SK-N-DZ (cell line): ENCODE results near the gene DIS3L2.

Experiments used
- DNase-seq: peaks from one replicate; pipeline ENCODE4 v3.0.0-alpha.2; 2015; ENCODE audit warnings: low spot score

DIS3L2 gene

DNA sequence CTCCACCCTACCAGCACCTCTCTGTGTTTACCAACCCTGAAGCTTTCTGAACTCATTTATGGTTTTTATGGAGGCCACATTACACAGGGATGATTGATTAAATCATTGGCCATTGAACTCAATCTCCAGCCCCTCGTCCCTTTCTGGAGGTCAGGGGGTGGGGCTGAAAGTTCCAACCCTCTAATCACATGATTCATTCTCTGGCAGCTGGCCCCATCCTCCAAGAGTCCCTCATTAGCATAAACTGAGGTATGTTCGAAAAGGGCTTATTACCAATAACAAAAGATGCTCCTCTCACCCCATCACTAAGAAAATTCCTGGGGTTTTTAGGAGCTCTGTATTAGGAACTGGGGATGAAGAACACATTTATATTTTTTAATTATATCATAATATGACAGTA, 92.3 kb downstream of the DIS3L2 start:
- no peak for DNase-seq

DNA sequence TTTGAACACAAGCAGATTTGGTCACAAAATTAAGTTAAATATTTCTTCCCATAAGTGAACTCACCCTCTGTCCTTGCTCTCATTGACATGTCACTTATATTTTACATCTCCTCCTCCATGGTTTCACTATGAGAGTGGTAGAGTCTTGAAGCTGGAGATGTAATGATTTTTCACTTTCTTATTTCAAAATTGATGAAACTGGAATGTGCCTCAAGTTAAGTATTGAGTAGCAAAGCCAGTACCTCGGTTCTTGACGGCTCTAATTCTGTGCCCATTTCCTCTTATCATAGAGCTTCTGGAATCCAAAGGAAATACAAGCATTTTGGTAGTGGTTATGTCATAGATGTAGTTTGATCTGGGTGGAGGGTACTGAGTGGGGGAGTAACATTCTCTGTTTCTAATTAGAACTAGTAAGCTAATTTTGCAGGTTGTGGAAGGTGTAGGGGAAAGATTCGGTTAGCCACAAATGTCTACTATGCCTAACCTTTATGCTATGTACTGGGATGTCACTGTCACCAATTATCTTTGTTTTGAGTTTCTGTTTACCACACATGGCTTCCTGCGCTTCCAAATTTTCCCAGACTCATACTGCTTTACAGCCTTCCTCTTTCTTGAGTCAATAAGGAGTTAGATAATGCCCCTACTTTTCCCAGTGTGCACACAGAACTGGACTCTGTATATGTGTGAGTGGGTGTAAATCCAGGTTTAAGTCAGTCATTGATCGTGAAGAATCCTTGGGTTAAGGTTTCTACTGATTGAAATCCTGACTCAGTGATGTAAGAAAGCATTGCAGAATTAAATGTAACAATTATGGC, 96.8 kb downstream of the DIS3L2 start:
- DNase-seq, result no peak

DNA sequence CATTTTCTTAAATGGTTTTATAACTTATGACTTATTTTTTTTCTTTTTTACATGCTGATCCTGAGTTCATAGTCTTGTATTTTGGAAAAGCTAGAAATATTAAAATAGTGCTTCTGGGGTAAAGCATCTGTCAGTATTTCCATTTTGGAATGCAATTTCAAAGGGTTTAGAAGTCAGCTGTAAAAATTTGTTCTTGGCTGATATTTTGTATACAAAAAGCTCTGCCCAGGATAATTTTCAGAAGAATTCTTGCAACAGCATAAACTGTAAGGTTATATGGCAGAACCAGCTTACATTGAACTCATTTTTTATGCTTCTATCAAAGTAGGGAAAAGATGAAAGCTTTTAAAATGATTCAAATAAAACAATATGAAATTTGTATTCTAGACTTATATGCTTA, 97.4 kb downstream of the DIS3L2 start:
- DNase-seq, result no peak

- no peak for DNase-seq
These were observed 99.8 kb downstream of the DIS3L2 start for GRCh38 chr2:232061265-232061664.

GRCh38 chr2:232073026-232073425, 111.5 kb downstream of the DIS3L2 start:
- no peak for DNase-seq

GRCh38 chr2:232073699-232074098, 112.2 kb downstream of the DIS3L2 start:
- DNase-seq, result no peak

DNA sequence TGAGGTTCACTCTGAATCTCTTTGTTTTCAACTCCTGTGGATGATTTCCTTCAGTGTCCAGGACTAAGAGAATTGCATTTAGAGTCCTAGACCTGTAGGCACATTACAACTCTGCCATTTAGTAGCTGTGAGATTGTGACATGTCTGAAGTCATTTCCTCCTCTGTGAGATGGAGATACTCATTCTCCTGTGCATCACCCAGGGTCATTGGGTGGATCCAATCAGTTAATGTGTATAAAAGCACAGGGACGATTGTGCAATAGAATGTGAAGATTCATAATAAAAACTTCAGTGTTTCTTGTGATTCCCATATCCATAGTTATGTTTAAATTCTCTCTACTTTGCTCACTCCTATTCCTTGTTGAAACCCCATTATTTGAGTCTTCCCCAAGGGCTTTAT, 113.6 kb downstream of the DIS3L2 start:
- DNase-seq, result no peak

DNA sequence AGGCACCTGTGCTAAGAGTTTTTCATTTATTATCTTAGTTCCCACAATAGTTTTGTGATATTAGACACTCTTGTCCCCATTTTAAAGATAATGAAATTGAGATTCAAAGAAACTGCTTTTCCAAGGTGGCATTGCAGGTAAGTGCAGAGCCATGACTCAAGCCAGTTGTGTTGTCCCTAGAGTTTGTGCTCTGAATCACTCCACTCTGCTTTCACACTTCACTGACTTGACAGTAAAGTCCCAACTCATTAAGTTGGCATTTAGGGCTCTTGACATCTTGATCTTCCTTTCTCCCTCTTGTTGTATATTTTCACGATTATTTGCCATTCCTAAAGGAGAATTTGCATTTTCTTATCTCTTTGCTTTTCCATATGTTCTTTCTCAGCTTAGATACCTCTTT, 114.3 kb downstream of the DIS3L2 start:
- no peak for DNase-seq

- DNase-seq, result no peak
These were observed 114.8 kb downstream of the DIS3L2 start for GRCh38 chr2:232076272-232076671.

DNA sequence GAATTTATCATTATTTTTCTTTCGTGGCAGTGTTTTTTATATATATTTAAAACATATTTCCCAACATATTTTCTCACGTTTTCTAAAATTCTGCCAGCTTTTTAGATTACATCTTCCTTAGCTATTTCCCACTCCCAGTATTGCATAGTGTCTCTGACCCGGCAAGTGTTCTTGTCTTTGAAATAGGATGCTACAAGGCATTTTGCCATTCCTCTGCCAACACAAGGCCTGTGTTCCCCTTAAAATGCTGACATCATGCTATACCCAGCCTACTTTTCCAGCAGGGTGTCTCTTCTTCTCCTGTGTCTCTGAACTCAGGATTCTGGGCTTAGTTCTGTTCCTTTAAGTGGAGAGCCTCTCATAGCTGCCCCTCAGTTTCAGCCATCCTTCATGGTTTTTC, 115.2 kb downstream of the DIS3L2 start:
- DNase-seq, result no peak

- no peak for DNase-seq
These were observed 123.7 kb downstream of the DIS3L2 start for GRCh38 chr2:232085164-232085563.

GRCh38 chr2:232085826-232086425, 124.4 kb downstream of the DIS3L2 start:
- no peak for DNase-seq

GRCh38 chr2:232088771-232089170, 127.3 kb downstream of the DIS3L2 start:
- no peak for DNase-seq

DNA sequence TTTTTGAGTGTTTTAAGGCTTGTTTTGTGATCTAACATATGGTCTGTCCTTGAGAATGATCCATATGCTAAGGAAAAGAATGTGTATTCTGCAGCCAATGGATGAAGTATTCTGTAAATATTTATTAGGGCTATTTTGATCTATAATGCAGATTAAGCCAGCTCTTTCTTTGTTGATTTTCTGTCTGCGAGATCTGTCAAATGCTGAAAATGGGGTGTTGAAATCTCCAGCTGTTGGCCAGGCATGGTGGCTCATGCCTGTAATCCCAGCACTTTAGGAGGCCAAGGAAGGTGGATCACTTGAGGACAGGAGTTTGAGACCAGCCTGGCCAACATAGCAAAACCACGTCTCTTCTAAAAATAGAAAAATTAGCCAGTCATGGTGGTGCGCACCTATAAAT, 132.7 kb downstream of the DIS3L2 start:
- DNase-seq, result no peak

DNA sequence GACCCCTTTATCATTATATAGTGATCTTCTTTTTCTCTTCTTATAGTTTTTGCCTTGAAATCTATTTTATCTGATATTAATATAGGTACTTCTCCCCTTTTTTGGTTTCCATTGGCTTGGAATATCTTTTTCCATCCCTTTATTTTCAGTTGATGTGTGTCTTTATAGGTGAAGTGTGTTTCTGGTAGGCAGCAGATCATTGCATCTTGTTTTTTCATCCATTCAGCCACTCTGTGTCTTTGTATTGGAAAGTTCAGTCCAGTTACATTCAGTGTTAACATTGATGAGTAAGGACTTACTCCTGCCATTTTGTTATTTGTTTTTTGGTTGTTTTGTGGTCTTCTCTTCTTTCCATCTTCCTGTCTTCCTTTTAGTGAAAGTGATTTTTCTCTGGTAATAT, 133.4 kb downstream of the DIS3L2 start:
- no peak for DNase-seq

- DNase-seq, result no peak
These were observed 135.7 kb downstream of the DIS3L2 start for GRCh38 chr2:232097260-232097659.

- no peak for DNase-seq
These were observed 136.2 kb downstream of the DIS3L2 start for GRCh38 chr2:232097758-232098157.

DNA sequence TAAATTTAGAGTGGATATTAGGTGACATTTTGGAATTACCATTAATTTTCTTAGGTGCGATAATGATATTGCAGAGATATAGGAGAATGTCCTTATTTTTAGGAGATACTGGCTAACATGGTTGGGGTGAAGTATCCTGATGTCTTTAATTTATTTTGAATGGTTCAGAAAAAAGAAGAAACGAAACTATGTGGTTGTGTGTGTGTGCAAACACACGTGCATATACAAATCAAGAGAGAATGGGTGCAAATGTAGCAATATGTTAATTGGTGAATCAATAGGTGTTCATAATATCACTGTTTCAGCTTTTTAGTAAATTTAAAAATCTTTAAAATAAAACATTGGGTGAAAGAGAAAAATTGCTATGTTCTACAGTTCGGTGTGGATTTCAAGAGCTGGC, 140.9 kb downstream of the DIS3L2 start:
- no peak for DNase-seq

- DNase-seq, result no peak
These were observed 141.7 kb downstream of the DIS3L2 start for GRCh38 chr2:232103140-232103737.

DNA sequence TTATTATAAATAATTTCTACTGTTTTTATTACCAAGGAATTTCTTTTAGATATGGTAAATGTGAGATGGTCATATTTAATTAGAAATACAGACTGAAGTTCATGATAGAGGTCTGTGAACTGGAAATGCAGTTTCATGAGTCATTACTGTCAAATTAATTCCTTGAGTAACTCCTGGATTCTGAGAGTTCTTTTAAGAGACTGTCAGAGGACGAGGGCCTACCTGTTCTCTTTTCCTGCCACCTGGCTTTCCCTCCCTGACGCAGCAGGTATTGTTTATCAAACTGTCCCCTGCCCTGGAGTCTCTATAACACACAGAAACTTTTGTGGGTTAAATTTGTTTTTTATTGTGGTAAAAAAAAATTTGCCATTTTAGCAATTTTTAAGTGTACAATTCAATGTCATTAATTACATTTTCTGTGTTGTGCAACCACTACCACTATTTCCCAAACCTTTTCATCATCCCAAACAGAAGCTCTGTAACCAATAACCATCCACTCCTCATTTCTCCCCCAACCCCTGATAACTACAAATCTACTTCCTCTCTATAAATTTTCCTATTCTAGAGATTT, 142.6 kb downstream of the DIS3L2 start:
- no peak for DNase-seq

GRCh38 chr2:232111551-232111950, 150.0 kb downstream of the DIS3L2 start:
- no peak for DNase-seq

DNA sequence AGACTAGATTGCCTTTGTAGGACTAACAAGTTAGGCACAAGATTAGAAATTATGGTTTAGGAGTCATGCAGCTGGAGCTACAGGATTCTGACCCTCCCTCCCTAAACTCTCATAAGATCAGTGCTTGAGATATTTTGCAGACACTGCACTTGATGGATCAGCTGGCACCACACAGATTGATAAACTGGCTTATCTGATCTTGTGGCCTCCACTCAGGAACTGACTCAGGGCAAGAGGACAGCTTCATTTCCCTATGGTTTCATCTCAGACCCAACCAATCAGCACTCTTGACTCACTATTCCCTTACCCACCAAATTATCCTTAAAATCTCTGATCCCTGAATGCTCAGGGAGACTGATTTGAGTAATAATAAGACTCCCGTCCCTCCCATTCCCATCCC, 152.3 kb downstream of the DIS3L2 start:
- peak; percentile 11 for DNase-seq
